Stomach (tissue), 4 donors: ENCODE data around the gene CYP2C18.
A peak's percentile ranks its signal among the peaks of the same experiment; 100 is the strongest.

Experiments
- CTCF ChIP-seq, 7 experiments: fragments of 450-650 bp in 4 of 7; fragments of 200-600 bp in 3 of 7; sonication (generic) in 3 of 7; IDR thresholded peaks; one replicate each; pipeline ENCODE4 v1.5.1; 2016 to 2019; ENCODE audit warnings: antibody characterized with exemption in 7 of 7, control low read depth in 2 of 7, mild to moderate bottlenecking in 1 of 7
- EP300 ChIP-seq: sonication (generic); formaldehyde crosslinking; IDR thresholded peaks from one replicate; pipeline ENCODE4 v1.6.1; 2017; ENCODE audit warnings: antibody characterized with exemption
- POLR2A ChIP-seq, 4 donors: fragments of 450-650 bp; IDR thresholded peaks; one replicate each; pipeline ENCODE4 v1.6.1; 2016; ENCODE audit warnings: antibody characterized with exemption in 4 of 4, control low read depth in 2 of 4, mild to moderate bottlenecking in 1 of 4, moderate library complexity in 1 of 4
- POLR2AphosphoS5 ChIP-seq, 3 donors: sonication (generic); formaldehyde crosslinking; IDR thresholded peaks; one replicate each; pipeline ENCODE4 v1.6.1; 2016; ENCODE audit warnings: antibody characterized with exemption in 3 of 3

DNA sequence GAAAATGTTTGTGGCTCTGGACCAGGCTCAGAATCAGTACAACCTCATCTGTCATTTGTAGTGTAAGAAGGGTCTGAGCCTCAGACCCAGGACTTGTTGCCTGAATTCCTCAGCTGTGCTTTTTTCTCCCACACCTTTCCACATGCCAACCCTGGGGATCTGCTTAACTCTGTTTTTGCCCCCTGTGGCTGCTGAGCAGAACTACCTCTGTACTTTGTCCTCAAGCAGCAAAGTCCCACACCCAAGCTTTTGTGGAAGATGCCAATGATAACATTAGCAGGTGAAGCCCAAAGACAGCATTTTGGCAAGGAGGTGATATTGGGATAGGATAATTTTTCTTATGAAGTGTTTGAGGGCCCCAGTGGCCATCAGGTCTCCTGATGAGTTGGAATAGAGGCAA is 5.8 kb upstream of the CYP2C18 start:
- TF ChIP-seq POLR2AphosphoS5 (IDR thresholded peaks at IDR 0.05) (no peak), CTCF (IDR thresholded peaks at IDR 0.05) (peak in 3 of 7 experiments; percentile 7 to 35 (median 29)), POLR2A (IDR thresholded peaks at IDR 0.05) (no peak), EP300 (no peak)
